Liver (tissue), 3 donors: ENCODE measurements around the gene FHDC1.

Experiments
- EGR1 ChIP-seq, 2 donors: IDR thresholded peaks; 2 replicates each; pipeline ENCODE4 v1.6.1; 2016 to 2018; ENCODE audit warnings: antibody characterized with exemption in 2 of 2, low read depth in 2 of 2
- FOXA2 ChIP-seq: IDR thresholded peaks from 2 replicates; pipeline ENCODE4 v1.6.1; 2016; ENCODE audit warnings: antibody characterized with exemption
- GABPA ChIP-seq, 2 donors: IDR thresholded peaks in 1 of 2; conservative IDR thresholded peaks in 1 of 2; 2 replicates each; pipeline ENCODE4 v1.6.1; 2016; ENCODE audit warnings: antibody characterized with exemption in 2 of 2, mild to moderate bottlenecking in 1 of 2, moderate library complexity in 1 of 2
- HNF4A ChIP-seq, 2 donors: conservative IDR thresholded peaks; 2 replicates each; pipeline ENCODE4 v1.6.1; 2016; ENCODE audit warnings: antibody characterized with exemption in 2 of 2, mild to moderate bottlenecking in 2 of 2
- HNF4G ChIP-seq: IDR thresholded peaks from 2 replicates; pipeline ENCODE4 v1.6.1; 2016; ENCODE audit warnings: antibody characterized with exemption
- RXRA ChIP-seq, 2 donors: IDR thresholded peaks; 2 replicates each; pipeline ENCODE4 v1.6.1; 2017 to 2018; ENCODE audit warnings: antibody characterized with exemption in 2 of 2, mild to moderate bottlenecking in 1 of 2
- TF ChIP-seq, protein P1 (sequence below): IDR thresholded peaks from 2 replicates; pipeline ENCODE4 v1.6.1; 2016; ENCODE audit warnings: antibody characterized with exemption
- TF ChIP-seq, protein P2 (sequence below): IDR thresholded peaks from 2 replicates; pipeline ENCODE4 v1.6.1; 2016; ENCODE audit warnings: antibody characterized with exemption
- TF ChIP-seq, protein P3 (sequence below): fragments of 150-350 bp; IDR thresholded peaks from 2 replicates; pipeline ENCODE4 v1.5.1; 2017; ENCODE audit warnings: improper control_type of control experiment, low read depth, low read length; ENCODE audit not compliant: missing input control
- donor health status: healthy.
- donor health status: healthy.

DNA sequence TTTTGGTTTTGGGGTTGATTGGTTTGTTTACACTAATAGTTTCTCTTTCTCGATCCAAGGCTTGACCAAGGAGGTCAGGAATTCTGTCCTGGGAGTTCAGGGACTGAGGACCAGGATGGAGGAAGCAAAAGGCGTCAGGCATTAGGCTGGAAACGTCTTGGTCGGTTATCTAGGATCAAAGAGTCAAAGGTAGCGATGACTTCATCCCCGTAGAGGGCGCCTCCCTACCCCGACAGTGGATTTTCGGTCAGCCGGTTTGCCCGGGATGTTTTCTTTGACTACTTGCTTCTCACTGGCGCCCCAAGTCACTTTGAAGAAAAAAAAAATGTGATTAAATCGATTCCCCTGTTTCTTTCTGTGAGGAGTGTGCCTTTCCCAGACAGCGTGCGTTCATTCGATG, 980 bp upstream of the FHDC1 start:
- TF ChIP-seq, protein P1, sequence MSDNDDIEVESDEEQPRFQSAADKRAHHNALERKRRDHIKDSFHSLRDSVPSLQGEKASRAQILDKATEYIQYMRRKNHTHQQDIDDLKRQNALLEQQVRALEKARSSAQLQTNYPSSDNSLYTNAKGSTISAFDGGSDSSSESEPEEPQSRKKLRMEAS = no peak
- no peak for TF ChIP-seq GABPA (IDR thresholded peaks at IDR 0.05 in 1 of 2, conservative IDR thresholded peaks at IDR 0.05 in 1 of 2)
- no peak for TF ChIP-seq EGR1 (IDR thresholded peaks at IDR 0.05; ENCODE audit: low read depth in 2 of 2)
- TF ChIP-seq, protein P2, sequence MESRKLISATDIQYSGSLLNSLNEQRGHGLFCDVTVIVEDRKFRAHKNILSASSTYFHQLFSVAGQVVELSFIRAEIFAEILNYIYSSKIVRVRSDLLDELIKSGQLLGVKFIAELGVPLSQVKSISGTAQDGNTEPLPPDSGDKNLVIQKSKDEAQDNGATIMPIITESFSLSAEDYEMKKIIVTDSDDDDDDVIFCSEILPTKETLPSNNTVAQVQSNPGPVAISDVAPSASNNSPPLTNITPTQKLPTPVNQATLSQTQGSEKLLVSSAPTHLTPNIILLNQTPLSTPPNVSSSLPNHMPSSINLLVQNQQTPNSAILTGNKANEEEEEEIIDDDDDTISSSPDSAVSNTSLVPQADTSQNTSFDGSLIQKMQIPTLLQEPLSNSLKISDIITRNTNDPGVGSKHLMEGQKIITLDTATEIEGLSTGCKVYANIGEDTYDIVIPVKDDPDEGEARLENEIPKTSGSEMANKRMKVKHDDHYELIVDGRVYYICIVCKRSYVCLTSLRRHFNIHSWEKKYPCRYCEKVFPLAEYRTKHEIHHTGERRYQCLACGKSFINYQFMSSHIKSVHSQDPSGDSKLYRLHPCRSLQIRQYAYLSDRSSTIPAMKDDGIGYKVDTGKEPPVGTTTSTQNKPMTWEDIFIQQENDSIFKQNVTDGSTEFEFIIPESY = no peak
- TF ChIP-seq HNF4A (conservative IDR thresholded peaks at IDR 0.05) = no peak
- TF ChIP-seq, protein P3, sequence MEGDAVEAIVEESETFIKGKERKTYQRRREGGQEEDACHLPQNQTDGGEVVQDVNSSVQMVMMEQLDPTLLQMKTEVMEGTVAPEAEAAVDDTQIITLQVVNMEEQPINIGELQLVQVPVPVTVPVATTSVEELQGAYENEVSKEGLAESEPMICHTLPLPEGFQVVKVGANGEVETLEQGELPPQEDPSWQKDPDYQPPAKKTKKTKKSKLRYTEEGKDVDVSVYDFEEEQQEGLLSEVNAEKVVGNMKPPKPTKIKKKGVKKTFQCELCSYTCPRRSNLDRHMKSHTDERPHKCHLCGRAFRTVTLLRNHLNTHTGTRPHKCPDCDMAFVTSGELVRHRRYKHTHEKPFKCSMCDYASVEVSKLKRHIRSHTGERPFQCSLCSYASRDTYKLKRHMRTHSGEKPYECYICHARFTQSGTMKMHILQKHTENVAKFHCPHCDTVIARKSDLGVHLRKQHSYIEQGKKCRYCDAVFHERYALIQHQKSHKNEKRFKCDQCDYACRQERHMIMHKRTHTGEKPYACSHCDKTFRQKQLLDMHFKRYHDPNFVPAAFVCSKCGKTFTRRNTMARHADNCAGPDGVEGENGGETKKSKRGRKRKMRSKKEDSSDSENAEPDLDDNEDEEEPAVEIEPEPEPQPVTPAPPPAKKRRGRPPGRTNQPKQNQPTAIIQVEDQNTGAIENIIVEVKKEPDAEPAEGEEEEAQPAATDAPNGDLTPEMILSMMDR = no peak
- TF ChIP-seq FOXA2 = no peak
- no peak for TF ChIP-seq RXRA (IDR thresholded peaks at IDR 0.05)
- TF ChIP-seq HNF4G = no peak
